GM21381 (cell line): ENCODE measurements around the gene PSORS1C1.

Experiments used
- ATAC-seq: cut with Tn5 transposase; IDR thresholded peaks from one replicate; pipeline ENCODE4 v1.9.1; 2021; ENCODE audit warnings: mild to moderate bottlenecking, moderate library complexity; ENCODE audit not compliant: unreplicated experiment

Gene PSORS1C1

GRCh38 chr6:31125162-31125561, 10.6 kb downstream of the PSORS1C1 start:
- no peak for ATAC-seq

GRCh38 chr6:31125586-31126363, 11.2 kb downstream of the PSORS1C1 start:
- no peak for ATAC-seq

- ATAC-seq: no peak
These were observed 12.0 kb downstream of the PSORS1C1 start for GRCh38 chr6:31126396-31127175.

- ATAC-seq: no peak
These were observed 13.6 kb downstream of the PSORS1C1 start for GRCh38 chr6:31128093-31128676.

- no peak for ATAC-seq
These were observed 14.5 kb downstream of the PSORS1C1 start for GRCh38 chr6:31129130-31129529.

GRCh38 chr6:31130751-31131150, 16.2 kb downstream of the PSORS1C1 start:
- no peak for ATAC-seq

GRCh38 chr6:31131595-31131994, 17.0 kb downstream of the PSORS1C1 start:
- ATAC-seq: no peak

- ATAC-seq: no peak
These were observed 18.2 kb downstream of the PSORS1C1 start for GRCh38 chr6:31132806-31133205.

- no peak for ATAC-seq
These were observed 21.1 kb downstream of the PSORS1C1 start for GRCh38 chr6:31135710-31136109.

GRCh38 chr6:31138982-31139381, 24.4 kb downstream of the PSORS1C1 start, which contains the start of gene PSORS1C2:
Gene PSORS1C2, minus strand, starts transcription at chr6:31139066. Its CDS starts 40 bp downstream, at chr6:31139026.
- no peak for ATAC-seq

GRCh38 chr6:31139599-31139998, 25.0 kb downstream of the PSORS1C1 start:
- no peak for ATAC-seq

- no peak for ATAC-seq
These were observed 26.0 kb downstream of the PSORS1C1 start for GRCh38 chr6:31140643-31141042.

GRCh38 chr6:31142361-31142761, 27.8 kb downstream of the PSORS1C1 start:
- ATAC-seq: no peak

GRCh38 chr6:31143148-31143547, 28.5 kb downstream of the PSORS1C1 start:
- ATAC-seq: no peak

GRCh38 chr6:31144296-31144969, 29.8 kb downstream of the PSORS1C1 start:
- no peak for ATAC-seq

GRCh38 chr6:31144970-31145340, 30.4 kb downstream of the PSORS1C1 start:
- no peak for ATAC-seq

GRCh38 chr6:31145386-31145785, 30.8 kb downstream of the PSORS1C1 start:
- no peak for ATAC-seq

GRCh38 chr6:31149827-31150447, 35.3 kb downstream of the PSORS1C1 start:
- no peak for ATAC-seq

- ATAC-seq: no peak
These were observed 38.2 kb downstream of the PSORS1C1 start for GRCh38 chr6:31152781-31153180.

GRCh38 chr6:31154436-31154835, 39.8 kb downstream of the PSORS1C1 start:
- ATAC-seq: no peak

GRCh38 chr6:31156641-31157040, 42.0 kb downstream of the PSORS1C1 start:
- ATAC-seq: no peak
